HepG2 (cell line): ENCODE data around the gene VASN. TPM values are rescaled to one million over a fixed set of nuclear protein-coding genes. Genes with fewer than 3 reads are reported as not detected.

Experiments used
- FOXA1 ChIP-seq, 2 experiments: fragments of 450-650 bp in 1 of 2; sonication (generic) in 1 of 2; formaldehyde crosslinking in 1 of 2; IDR thresholded peaks; 2 replicates each; pipeline versions ENCODE4 v1.4.0 to v1.6.1; 2016 to 2020; ENCODE audit warnings: missing genetic modification reagents in 1 of 2
- HNRNPK ChIP-seq: fragments of 200-400 bp; formaldehyde crosslinking; IDR thresholded peaks from 2 replicates; pipeline ENCODE4 v1.6.1; 2018; ENCODE audit warnings: low read length, low read depth, moderate library complexity, mild to moderate bottlenecking; ENCODE audit not compliant: poor library complexity, severe bottlenecking
- KLF9 ChIP-seq: IDR thresholded peaks from 2 replicates; pipeline ENCODE4 v1.6.1; 2016; ENCODE audit warnings: low read depth
- SRSF9 ChIP-seq: fragments of 200-400 bp; formaldehyde crosslinking; IDR thresholded peaks from 2 replicates; pipeline ENCODE4 v1.6.1; 2018; ENCODE audit warnings: borderline replicate concordance, mild to moderate bottlenecking, low read depth, low read length; ENCODE audit not compliant: insufficient read depth, poor library complexity, severe bottlenecking
- ZFP36L1 ChIP-seq: sonication (generic); formaldehyde crosslinking; IDR thresholded peaks from 2 replicates; pipeline ENCODE4 v1.8.0; 2022; ENCODE audit warnings: mild to moderate bottlenecking, missing genetic modification reagents, moderate library complexity
- ZNF431 ChIP-seq: sonication (generic); formaldehyde crosslinking; IDR thresholded peaks from 2 replicates; pipeline ENCODE4 v1.9.0; 2022; ENCODE audit warnings: missing genetic modification reagents, low read depth, mild to moderate bottlenecking, borderline replicate concordance
- ZNF747 ChIP-seq: sonication (generic); formaldehyde crosslinking; IDR thresholded peaks from 2 replicates; pipeline ENCODE4 v1.8.1; 2023; ENCODE audit warnings: missing genetic modification reagents, mild to moderate bottlenecking, borderline replicate concordance
- ZNF780A ChIP-seq: sonication (generic); formaldehyde crosslinking; IDR thresholded peaks from 2 replicates; pipeline ENCODE4 v1.8.0; 2022; ENCODE audit warnings: mild to moderate bottlenecking, missing genetic modification reagents, moderate library complexity
- polyA plus RNA-seq, 8 experiments: library from polyadenylated mRNA; depleted of rRNA in 3 of 8; stranded (reverse) in 7 of 8; unstranded in 1 of 8; fragments of >200 nt; fragmentation: Illumina TruSeq in 4 of 8; extraction: Trizol in 4 of 8; gene quantifications; 2 replicates each; pipeline versions ENCODE4 v1.2.1 to v1.2.3, GENCODE V29; 2011 to 2016; ENCODE audit warnings: low read depth in 4 of 8, missing spikeins in 1 of 8, mixed read lengths in 1 of 8; ENCODE audit not compliant: insufficient read depth in 1 of 8
- total RNA-seq, 5 experiments: library from RNA; depleted of rRNA; stranded (reverse); fragments of >200 nt; fragmentation: Illumina TruSeq; extraction: Trizol; gene quantifications; 2 replicates each; pipeline ENCODE4 v1.2.3, GENCODE V29; 2016; ENCODE audit warnings: low read depth in 1 of 5
- TF ChIP-seq, protein P1 (sequence below): sonication (generic); formaldehyde crosslinking; IDR thresholded peaks from 2 replicates; pipeline ENCODE4 v1.4.0; 2020; ENCODE audit warnings: missing genetic modification reagents
- TF ChIP-seq, protein P2 (sequence below): sonication (generic); formaldehyde crosslinking; IDR thresholded peaks from 2 replicates; pipeline ENCODE4 v1.5.0; 2020; ENCODE audit warnings: mild to moderate bottlenecking, missing genetic modification reagents, borderline replicate concordance
- TF ChIP-seq, protein P3 (sequence below): sonication (generic); formaldehyde crosslinking; IDR thresholded peaks from 2 replicates; pipeline ENCODE4 v1.8.0; 2022; ENCODE audit warnings: mild to moderate bottlenecking, missing genetic modification reagents; ENCODE audit not compliant: insufficient replicate concordance
- TF ChIP-seq, protein P4 (sequence below): sonication (generic); formaldehyde crosslinking; IDR thresholded peaks from 2 replicates; pipeline ENCODE4 v1.4.0; 2020; ENCODE audit warnings: mild to moderate bottlenecking, low read depth, missing genetic modification reagents
- TF ChIP-seq, protein P5 (sequence below): sonication (generic); formaldehyde crosslinking; IDR thresholded peaks from 2 replicates; pipeline ENCODE4 v1.5.1; 2020; ENCODE audit warnings: missing genetic modification reagents, mild to moderate bottlenecking, borderline replicate concordance

Gene VASN
- total and polyA plus RNA-seq, 2 of the 13 experiments (the other 11 are each of a cell fraction or from before 2014, with no cell fraction given) = 8.4 to 18.2 TPM

DNA sequence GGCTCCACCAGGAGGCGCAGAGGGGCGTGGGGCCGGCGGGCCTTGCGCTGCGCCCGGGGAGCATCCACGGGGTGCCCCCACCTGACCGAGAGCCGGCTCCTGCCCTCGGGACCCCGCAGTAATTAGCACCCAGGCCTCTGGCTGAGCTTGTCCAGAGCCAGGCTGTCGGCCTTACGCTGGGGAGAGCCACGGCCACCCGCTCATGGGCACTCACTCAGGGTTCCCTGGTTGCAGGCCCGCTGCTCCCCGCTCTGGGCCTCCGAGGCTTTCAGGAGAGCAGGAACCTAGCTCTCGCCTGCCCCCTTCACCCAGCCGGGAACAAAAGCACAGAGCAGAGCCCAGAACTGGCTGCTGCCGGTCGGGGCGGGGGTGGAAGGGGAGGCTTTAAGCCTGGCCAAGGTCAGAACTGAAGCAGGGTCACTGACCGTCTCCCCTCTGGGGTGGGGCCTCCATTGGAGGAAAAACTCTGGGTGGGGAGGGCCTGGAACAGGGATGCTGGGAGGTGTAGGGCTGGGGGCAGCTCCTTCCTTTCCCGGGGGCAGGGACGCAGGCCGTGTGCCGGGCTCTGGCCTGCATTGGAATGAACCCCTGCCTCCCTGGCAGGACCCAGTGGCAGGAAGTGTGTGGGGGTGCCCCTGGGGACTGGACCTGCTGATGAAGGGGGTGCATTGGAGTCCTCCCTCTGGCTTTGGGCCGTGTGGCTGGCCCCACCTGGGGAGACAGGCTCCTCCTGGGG lies 43.4 kb upstream of the VASN start (continued):
- TF ChIP-seq, protein P1, sequence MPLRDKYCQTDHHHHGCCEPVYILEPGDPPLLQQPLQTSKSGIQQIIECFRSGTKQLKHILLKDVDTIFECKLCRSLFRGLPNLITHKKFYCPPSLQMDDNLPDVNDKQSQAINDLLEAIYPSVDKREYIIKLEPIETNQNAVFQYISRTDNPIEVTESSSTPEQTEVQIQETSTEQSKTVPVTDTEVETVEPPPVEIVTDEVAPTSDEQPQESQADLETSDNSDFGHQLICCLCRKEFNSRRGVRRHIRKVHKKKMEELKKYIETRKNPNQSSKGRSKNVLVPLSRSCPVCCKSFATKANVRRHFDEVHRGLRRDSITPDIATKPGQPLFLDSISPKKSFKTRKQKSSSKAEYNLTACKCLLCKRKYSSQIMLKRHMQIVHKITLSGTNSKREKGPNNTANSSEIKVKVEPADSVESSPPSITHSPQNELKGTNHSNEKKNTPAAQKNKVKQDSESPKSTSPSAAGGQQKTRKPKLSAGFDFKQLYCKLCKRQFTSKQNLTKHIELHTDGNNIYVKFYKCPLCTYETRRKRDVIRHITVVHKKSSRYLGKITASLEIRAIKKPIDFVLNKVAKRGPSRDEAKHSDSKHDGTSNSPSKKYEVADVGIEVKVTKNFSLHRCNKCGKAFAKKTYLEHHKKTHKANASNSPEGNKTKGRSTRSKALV (CRISPR knock-in tag) = peak; percentile 63; the same call in 1 of the 2 replicates
- TF ChIP-seq ZNF780A (CRISPR knock-in tag) (no peak), HNRNPK (no peak), ZFP36L1 (CRISPR knock-in tag) (no peak), SRSF9 (no peak), ZNF431 (CRISPR knock-in tag) (no peak), FOXA1 (IDR thresholded peaks at IDR 0.05) (no peak), FOXA1 (CRISPR knock-in tag; IDR thresholded peaks at IDR 0.05) (0 out of 2 replicates have a peak, but pooled peaks have one; percentile 11), KLF9 (CRISPR knock-in tag) (0 out of 2 replicates have a peak, but pooled peaks have one; percentile 42), ZNF747 (CRISPR knock-in tag) (peak; percentile 54; the same call in 1 of the 2 replicates)
- TF ChIP-seq, protein P2, sequence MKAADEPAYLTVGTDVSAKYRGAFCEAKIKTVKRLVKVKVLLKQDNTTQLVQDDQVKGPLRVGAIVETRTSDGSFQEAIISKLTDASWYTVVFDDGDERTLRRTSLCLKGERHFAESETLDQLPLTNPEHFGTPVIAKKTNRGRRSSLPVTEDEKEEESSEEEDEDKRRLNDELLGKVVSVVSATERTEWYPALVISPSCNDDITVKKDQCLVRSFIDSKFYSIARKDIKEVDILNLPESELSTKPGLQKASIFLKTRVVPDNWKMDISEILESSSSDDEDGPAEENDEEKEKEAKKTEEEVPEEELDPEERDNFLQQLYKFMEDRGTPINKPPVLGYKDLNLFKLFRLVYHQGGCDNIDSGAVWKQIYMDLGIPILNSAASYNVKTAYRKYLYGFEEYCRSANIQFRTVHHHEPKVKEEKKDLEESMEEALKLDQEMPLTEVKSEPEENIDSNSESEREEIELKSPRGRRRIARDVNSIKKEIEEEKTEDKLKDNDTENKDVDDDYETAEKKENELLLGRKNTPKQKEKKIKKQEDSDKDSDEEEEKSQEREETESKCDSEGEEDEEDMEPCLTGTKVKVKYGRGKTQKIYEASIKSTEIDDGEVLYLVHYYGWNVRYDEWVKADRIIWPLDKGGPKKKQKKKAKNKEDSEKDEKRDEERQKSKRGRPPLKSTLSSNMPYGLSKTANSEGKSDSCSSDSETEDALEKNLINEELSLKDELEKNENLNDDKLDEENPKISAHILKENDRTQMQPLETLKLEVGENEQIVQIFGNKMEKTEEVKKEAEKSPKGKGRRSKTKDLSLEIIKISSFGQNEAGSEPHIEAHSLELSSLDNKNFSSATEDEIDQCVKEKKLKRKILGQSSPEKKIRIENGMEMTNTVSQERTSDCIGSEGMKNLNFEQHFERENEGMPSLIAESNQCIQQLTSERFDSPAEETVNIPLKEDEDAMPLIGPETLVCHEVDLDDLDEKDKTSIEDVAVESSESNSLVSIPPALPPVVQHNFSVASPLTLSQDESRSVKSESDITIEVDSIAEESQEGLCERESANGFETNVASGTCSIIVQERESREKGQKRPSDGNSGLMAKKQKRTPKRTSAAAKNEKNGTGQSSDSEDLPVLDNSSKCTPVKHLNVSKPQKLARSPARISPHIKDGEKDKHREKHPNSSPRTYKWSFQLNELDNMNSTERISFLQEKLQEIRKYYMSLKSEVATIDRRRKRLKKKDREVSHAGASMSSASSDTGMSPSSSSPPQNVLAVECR (CRISPR knock-in tag) = peak; percentile 64; the same call in 1 of the 2 replicates
- TF ChIP-seq, protein P3, sequence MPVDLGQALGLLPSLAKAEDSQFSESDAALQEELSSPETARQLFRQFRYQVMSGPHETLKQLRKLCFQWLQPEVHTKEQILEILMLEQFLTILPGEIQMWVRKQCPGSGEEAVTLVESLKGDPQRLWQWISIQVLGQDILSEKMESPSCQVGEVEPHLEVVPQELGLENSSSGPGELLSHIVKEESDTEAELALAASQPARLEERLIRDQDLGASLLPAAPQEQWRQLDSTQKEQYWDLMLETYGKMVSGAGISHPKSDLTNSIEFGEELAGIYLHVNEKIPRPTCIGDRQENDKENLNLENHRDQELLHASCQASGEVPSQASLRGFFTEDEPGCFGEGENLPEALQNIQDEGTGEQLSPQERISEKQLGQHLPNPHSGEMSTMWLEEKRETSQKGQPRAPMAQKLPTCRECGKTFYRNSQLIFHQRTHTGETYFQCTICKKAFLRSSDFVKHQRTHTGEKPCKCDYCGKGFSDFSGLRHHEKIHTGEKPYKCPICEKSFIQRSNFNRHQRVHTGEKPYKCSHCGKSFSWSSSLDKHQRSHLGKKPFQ (CRISPR knock-in tag) = no peak
- TF ChIP-seq, protein P4, sequence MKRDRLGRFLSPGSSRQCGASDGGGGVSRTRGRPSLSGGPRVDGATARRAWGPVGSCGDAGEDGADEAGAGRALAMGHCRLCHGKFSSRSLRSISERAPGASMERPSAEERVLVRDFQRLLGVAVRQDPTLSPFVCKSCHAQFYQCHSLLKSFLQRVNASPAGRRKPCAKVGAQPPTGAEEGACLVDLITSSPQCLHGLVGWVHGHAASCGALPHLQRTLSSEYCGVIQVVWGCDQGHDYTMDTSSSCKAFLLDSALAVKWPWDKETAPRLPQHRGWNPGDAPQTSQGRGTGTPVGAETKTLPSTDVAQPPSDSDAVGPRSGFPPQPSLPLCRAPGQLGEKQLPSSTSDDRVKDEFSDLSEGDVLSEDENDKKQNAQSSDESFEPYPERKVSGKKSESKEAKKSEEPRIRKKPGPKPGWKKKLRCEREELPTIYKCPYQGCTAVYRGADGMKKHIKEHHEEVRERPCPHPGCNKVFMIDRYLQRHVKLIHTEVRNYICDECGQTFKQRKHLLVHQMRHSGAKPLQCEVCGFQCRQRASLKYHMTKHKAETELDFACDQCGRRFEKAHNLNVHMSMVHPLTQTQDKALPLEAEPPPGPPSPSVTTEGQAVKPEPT (CRISPR knock-in tag) = no peak
- TF ChIP-seq, protein P5, sequence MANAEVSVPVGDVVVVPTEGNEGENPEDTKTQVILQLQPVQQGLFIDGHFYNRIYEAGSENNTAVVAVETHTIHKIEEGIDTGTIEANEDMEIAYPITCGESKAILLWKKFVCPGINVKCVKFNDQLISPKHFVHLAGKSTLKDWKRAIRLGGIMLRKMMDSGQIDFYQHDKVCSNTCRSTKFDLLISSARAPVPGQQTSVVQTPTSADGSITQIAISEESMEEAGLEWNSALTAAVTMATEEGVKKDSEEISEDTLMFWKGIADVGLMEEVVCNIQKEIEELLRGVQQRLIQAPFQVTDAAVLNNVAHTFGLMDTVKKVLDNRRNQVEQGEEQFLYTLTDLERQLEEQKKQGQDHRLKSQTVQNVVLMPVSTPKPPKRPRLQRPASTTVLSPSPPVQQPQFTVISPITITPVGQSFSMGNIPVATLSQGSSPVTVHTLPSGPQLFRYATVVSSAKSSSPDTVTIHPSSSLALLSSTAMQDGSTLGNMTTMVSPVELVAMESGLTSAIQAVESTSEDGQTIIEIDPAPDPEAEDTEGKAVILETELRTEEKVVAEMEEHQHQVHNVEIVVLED (CRISPR knock-in tag) = peak; percentile 56; the same call in 1 of the 2 replicates
